SK-N-SH (cell line): ENCODE data around the gene RAPGEF6. TPM values are rescaled to one million over a fixed set of nuclear protein-coding genes. Genes with fewer than 3 reads are reported as not detected.
A peak's percentile ranks its signal among the peaks of the same experiment; 100 is the strongest.

Experiments used
- CTCF ChIA-PET: fragments of 300-600, 350-600 bp; formaldehyde crosslinking; extraction: SDS; loops from one replicate; lab custom pipeline; 2021; lab: Yijun Ruan, JAX
- POLR2A ChIA-PET: fragments of 350-600 bp; sonication (Branson Sonifier 250); formaldehyde crosslinking; extraction: SDS; loops from one replicate; lab custom pipeline; 2020; ENCODE audit warnings: antibody characterized with exemption, inconsistent platforms; lab: Yijun Ruan, JAX
- DNase-seq: peaks from one replicate; pipeline ENCODE4 v3.0.0; 2012
- H2AFZ ChIP-seq: fragments of 200-600 bp; sonication (generic); 2 replicates; pipeline ENCODE4 v1.8.1; 2016; ENCODE audit warnings: antibody characterized with exemption, mild to moderate bottlenecking, low read depth
- H3F3A ChIP-seq: fragments of 200-600 bp; sonication (generic); replicated peaks from 2 replicates; pipeline ENCODE3; 2016; ENCODE audit warnings: antibody characterized with exemption, mild to moderate bottlenecking; ENCODE audit not compliant: insufficient read depth
- H3K27ac ChIP-seq, 2 experiments: fragments of 200-500 bp in 1 of 2; fragments of 200-600 bp in 1 of 2; sonication (Bioruptor generic) in 1 of 2; sonication (generic), shearing (Covaris generic) in 1 of 2; 2 replicates each; pipeline versions ENCODE4 v1.5.1 to v1.6.1; 2014 to 2016; ENCODE audit warnings: low read depth in 2 of 2, inconsistent platforms in 1 of 2, low read length in 1 of 2, mild to moderate bottlenecking in 1 of 2, mixed read lengths in 1 of 2
- H3K27me3 ChIP-seq: fragments of 200-600 bp; sonication (generic), shearing (Covaris generic); 2 replicates; pipeline ENCODE4 v1.6.1; 2016; ENCODE audit warnings: mixed run types; ENCODE audit not compliant: insufficient read depth
- H3K36me3 ChIP-seq, 2 experiments: fragments of 200-500 bp in 1 of 2; fragments of 200-600 bp in 1 of 2; sonication (Bioruptor generic) in 1 of 2; sonication (generic) in 1 of 2; replicated peaks in 1 of 2; 2 replicates each; pipeline versions ENCODE3 to v1.5.1; 2014 to 2016; ENCODE audit warnings: low read length in 1 of 2, mild to moderate bottlenecking in 1 of 2; ENCODE audit not compliant: insufficient read depth in 2 of 2, control insufficient read depth in 1 of 2
- H3K4me1 ChIP-seq, 2 experiments: fragments of 200-500 bp in 1 of 2; fragments of 200-600 bp in 1 of 2; sonication (Bioruptor generic) in 1 of 2; sonication (generic), shearing (Covaris generic) in 1 of 2; 2 replicates each; pipeline versions ENCODE4 v1.5.1 to v1.6.1; 2014 to 2016; ENCODE audit warnings: low read depth in 1 of 2, low read length in 1 of 2, mixed run types in 1 of 2; ENCODE audit not compliant: insufficient read depth in 2 of 2, control insufficient read depth in 1 of 2
- H3K4me2 ChIP-seq: fragments of 200-600 bp; sonication (generic), shearing (Covaris generic); 2 replicates; pipeline ENCODE4 v1.6.1; 2017; ENCODE audit warnings: mixed run types
- H3K4me3 ChIP-seq, 2 experiments: fragments of 200-500 bp in 1 of 2; fragments of 200-600 bp in 1 of 2; sonication (Bioruptor generic) in 1 of 2; sonication (generic), shearing (Covaris generic) in 1 of 2; 2 replicates each; pipeline versions ENCODE4 v1.5.1 to v1.8.1; 2014 to 2016; ENCODE audit warnings: low read depth in 2 of 2, inconsistent platforms in 1 of 2, low read length in 1 of 2, mild to moderate bottlenecking in 1 of 2, mixed read lengths in 1 of 2, moderate library complexity in 1 of 2
- H3K79me2 ChIP-seq: fragments of 200-600 bp; sonication (generic); 2 replicates; pipeline ENCODE4 v1.8.1; 2017; ENCODE audit warnings: mild to moderate bottlenecking; ENCODE audit not compliant: insufficient read depth
- H3K9ac ChIP-seq: fragments of 200-600 bp; sonication (generic); 2 replicates; pipeline ENCODE4 v1.6.1; 2017; ENCODE audit warnings: mixed run types
- H3K9me2 ChIP-seq: fragments of 200-600 bp; sonication (generic); 2 replicates; pipeline ENCODE4 v1.6.1; 2017; ENCODE audit warnings: mixed run types
- H3K9me3 ChIP-seq: fragments of 200-600 bp; sonication (generic); 2 replicates; pipeline ENCODE4 v1.6.1; 2017; ENCODE audit warnings: mixed run types, mild to moderate bottlenecking, moderate library complexity
- H4K20me1 ChIP-seq: fragments of 200-600 bp; sonication (generic); 2 replicates; pipeline ENCODE4 v1.6.1; 2017; ENCODE audit warnings: mild to moderate bottlenecking, mixed run types; ENCODE audit not compliant: insufficient read depth
- CHD2 ChIP-seq: fragments of 150-350 bp; IDR thresholded peaks from 2 replicates; pipeline ENCODE4 v1.6.1; 2018; ENCODE audit warnings: low read length; ENCODE audit not compliant: partially characterized antibody
- ELF1 ChIP-seq: IDR thresholded peaks from 2 replicates; pipeline ENCODE4 v1.4.0; 2012
- EP300 ChIP-seq, 2 experiments: IDR thresholded peaks; 2 replicates each; pipeline versions ENCODE4 v1.4.0 to v1.6.1; 2012; ENCODE audit warnings: borderline replicate concordance in 1 of 2, low read depth in 1 of 2, low read length in 1 of 2
- FOSL2 ChIP-seq: IDR thresholded peaks from 2 replicates; pipeline ENCODE4 v1.4.0; 2012; ENCODE audit warnings: low read depth, mild to moderate bottlenecking, moderate library complexity, borderline replicate concordance
- FOXJ3 ChIP-seq: sonication (generic); formaldehyde crosslinking; IDR thresholded peaks from 2 replicates; pipeline ENCODE4 v1.5.1; 2020; ENCODE audit warnings: mild to moderate bottlenecking, missing genetic modification reagents
- GABPA ChIP-seq: IDR thresholded peaks from 2 replicates; pipeline ENCODE4 v1.4.0; 2012; ENCODE audit warnings: low read depth, mild to moderate bottlenecking
- GATA2 ChIP-seq: sonication (generic); formaldehyde crosslinking; IDR thresholded peaks from 2 replicates; pipeline ENCODE4 v1.5.0; 2020; ENCODE audit warnings: mild to moderate bottlenecking, missing genetic modification reagents
- MEF2A ChIP-seq: IDR thresholded peaks from 2 replicates; pipeline ENCODE4 v1.4.0; 2012; ENCODE audit warnings: low read depth, borderline replicate concordance
- NFIC ChIP-seq: IDR thresholded peaks from 2 replicates; pipeline ENCODE4 v1.4.0; 2012; ENCODE audit warnings: borderline replicate concordance
- POLR2AphosphoS5 ChIP-seq: IDR thresholded peaks from 2 replicates; pipeline ENCODE4 v1.6.1; 2012; ENCODE audit warnings: low read depth, low read length
- RAD21 ChIP-seq: IDR thresholded peaks from 2 replicates; pipeline ENCODE4 v1.6.1; 2012; ENCODE audit warnings: mild to moderate bottlenecking, low read length
- SMC3 ChIP-seq: IDR thresholded peaks from 2 replicates; pipeline ENCODE4 v1.6.1; 2012; ENCODE audit warnings: low read depth, low read length, improper control_type of control experiment
- TAF1 ChIP-seq: IDR thresholded peaks from 2 replicates; pipeline ENCODE4 v1.6.1; 2012; ENCODE audit warnings: low read depth, mild to moderate bottlenecking, low read length, moderate library complexity, borderline replicate concordance
- TCF12 ChIP-seq: IDR thresholded peaks from 2 replicates; pipeline ENCODE4 v1.4.0; 2012
- YY1 ChIP-seq: IDR thresholded peaks from 2 replicates; pipeline ENCODE4 v1.4.0; 2012; ENCODE audit warnings: low read depth, mild to moderate bottlenecking
- WGBS: methylation state at CpG from one replicate; pipeline ENCODE4 v1.1.6; 2017; ENCODE audit warnings: low lambda C conversion rate; 5-methylcytosine and 5-hydroxymethylcytosine counted together
- polyA plus RNA-seq, 3 experiments: library from polyadenylated mRNA; depleted of rRNA; stranded (reverse); fragments of >200 nt; gene quantifications; 2 replicates each; pipeline ENCODE4 v1.2.3, GENCODE V29; 2012
- TF ChIP-seq, protein P1 (sequence below): fragments of 150-350 bp; IDR thresholded peaks from 2 replicates; pipeline ENCODE4 v1.6.1; 2016; ENCODE audit warnings: mild to moderate bottlenecking, low read depth, low read length
- TF ChIP-seq, protein P2 (sequence below): IDR thresholded peaks from 2 replicates; pipeline ENCODE4 v1.4.0; 2012; ENCODE audit warnings: low read depth
- TF ChIP-seq, protein P3 (sequence below): IDR thresholded peaks from 2 replicates; pipeline ENCODE4 v1.6.1; 2012; ENCODE audit warnings: mild to moderate bottlenecking, low read depth, low read length, moderate library complexity
- TF ChIP-seq, protein P4 (sequence below): fragments of 200-600 bp; sonication (generic); IDR thresholded peaks from 2 replicates; pipeline ENCODE4 v1.6.1; 2017; ENCODE audit warnings: antibody characterized with exemption, mild to moderate bottlenecking, moderate library complexity
- TF ChIP-seq, protein P5 (sequence below): fragments of 150-350 bp; IDR thresholded peaks from 2 replicates; pipeline ENCODE4 v1.6.1; 2017; ENCODE audit warnings: antibody characterized with exemption, low read length, low read depth, borderline replicate concordance

The RAPGEF6 gene
- polyA plus RNA-seq, 1 of the 3 experiments (the other 2 are of a cell fraction): 2.9 TPM

DNA sequence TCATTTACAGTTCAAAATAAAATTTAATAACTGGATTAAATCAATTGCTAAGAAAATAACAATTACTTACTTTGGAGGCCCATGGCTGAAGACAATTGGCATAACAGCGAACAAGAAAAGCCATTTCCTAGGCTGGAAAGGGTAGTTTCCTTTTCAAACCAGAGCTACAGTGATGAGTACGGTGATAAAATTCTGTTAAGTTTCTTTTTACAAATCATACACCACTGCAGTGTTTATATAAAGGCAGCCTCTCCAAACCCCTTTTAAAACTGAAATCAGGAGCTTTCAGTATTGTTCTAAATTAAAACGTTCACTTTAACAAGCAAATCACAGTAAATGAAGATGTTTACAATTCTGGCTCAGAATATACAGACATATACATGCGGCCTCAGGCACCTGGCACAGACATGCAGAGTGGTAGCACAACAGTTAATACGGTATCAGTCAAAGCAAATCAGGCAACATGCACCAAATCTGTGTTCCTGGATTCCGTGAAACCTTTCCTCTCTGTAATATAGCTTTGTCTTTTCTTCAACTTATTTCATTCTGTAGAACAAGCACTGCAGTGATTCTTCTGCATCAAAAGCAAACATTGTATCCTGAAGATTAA lies 102.9 kb downstream of the RAPGEF6 start (continued):
- TF ChIP-seq, protein P1, sequence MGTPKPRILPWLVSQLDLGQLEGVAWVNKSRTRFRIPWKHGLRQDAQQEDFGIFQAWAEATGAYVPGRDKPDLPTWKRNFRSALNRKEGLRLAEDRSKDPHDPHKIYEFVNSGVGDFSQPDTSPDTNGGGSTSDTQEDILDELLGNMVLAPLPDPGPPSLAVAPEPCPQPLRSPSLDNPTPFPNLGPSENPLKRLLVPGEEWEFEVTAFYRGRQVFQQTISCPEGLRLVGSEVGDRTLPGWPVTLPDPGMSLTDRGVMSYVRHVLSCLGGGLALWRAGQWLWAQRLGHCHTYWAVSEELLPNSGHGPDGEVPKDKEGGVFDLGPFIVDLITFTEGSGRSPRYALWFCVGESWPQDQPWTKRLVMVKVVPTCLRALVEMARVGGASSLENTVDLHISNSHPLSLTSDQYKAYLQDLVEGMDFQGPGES: no peak
- TF ChIP-seq, protein P2, sequence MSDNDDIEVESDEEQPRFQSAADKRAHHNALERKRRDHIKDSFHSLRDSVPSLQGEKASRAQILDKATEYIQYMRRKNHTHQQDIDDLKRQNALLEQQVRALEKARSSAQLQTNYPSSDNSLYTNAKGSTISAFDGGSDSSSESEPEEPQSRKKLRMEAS: no peak
- TF ChIP-seq, protein P3, sequence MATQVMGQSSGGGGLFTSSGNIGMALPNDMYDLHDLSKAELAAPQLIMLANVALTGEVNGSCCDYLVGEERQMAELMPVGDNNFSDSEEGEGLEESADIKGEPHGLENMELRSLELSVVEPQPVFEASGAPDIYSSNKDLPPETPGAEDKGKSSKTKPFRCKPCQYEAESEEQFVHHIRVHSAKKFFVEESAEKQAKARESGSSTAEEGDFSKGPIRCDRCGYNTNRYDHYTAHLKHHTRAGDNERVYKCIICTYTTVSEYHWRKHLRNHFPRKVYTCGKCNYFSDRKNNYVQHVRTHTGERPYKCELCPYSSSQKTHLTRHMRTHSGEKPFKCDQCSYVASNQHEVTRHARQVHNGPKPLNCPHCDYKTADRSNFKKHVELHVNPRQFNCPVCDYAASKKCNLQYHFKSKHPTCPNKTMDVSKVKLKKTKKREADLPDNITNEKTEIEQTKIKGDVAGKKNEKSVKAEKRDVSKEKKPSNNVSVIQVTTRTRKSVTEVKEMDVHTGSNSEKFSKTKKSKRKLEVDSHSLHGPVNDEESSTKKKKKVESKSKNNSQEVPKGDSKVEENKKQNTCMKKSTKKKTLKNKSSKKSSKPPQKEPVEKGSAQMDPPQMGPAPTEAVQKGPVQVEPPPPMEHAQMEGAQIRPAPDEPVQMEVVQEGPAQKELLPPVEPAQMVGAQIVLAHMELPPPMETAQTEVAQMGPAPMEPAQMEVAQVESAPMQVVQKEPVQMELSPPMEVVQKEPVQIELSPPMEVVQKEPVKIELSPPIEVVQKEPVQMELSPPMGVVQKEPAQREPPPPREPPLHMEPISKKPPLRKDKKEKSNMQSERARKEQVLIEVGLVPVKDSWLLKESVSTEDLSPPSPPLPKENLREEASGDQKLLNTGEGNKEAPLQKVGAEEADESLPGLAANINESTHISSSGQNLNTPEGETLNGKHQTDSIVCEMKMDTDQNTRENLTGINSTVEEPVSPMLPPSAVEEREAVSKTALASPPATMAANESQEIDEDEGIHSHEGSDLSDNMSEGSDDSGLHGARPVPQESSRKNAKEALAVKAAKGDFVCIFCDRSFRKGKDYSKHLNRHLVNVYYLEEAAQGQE: no peak
- TF ChIP-seq GATA2 (CRISPR knock-in tag) (peak; percentile 43), TCF12 (no peak), YY1 (no peak)
- TF ChIP-seq, protein P4, sequence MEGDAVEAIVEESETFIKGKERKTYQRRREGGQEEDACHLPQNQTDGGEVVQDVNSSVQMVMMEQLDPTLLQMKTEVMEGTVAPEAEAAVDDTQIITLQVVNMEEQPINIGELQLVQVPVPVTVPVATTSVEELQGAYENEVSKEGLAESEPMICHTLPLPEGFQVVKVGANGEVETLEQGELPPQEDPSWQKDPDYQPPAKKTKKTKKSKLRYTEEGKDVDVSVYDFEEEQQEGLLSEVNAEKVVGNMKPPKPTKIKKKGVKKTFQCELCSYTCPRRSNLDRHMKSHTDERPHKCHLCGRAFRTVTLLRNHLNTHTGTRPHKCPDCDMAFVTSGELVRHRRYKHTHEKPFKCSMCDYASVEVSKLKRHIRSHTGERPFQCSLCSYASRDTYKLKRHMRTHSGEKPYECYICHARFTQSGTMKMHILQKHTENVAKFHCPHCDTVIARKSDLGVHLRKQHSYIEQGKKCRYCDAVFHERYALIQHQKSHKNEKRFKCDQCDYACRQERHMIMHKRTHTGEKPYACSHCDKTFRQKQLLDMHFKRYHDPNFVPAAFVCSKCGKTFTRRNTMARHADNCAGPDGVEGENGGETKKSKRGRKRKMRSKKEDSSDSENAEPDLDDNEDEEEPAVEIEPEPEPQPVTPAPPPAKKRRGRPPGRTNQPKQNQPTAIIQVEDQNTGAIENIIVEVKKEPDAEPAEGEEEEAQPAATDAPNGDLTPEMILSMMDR: no peak
- TF ChIP-seq, protein P5, sequence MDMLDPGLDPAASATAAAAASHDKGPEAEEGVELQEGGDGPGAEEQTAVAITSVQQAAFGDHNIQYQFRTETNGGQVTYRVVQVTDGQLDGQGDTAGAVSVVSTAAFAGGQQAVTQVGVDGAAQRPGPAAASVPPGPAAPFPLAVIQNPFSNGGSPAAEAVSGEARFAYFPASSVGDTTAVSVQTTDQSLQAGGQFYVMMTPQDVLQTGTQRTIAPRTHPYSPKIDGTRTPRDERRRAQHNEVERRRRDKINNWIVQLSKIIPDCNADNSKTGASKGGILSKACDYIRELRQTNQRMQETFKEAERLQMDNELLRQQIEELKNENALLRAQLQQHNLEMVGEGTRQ: no peak
- TF ChIP-seq, all 33 proteins: peak for 4

DNA sequence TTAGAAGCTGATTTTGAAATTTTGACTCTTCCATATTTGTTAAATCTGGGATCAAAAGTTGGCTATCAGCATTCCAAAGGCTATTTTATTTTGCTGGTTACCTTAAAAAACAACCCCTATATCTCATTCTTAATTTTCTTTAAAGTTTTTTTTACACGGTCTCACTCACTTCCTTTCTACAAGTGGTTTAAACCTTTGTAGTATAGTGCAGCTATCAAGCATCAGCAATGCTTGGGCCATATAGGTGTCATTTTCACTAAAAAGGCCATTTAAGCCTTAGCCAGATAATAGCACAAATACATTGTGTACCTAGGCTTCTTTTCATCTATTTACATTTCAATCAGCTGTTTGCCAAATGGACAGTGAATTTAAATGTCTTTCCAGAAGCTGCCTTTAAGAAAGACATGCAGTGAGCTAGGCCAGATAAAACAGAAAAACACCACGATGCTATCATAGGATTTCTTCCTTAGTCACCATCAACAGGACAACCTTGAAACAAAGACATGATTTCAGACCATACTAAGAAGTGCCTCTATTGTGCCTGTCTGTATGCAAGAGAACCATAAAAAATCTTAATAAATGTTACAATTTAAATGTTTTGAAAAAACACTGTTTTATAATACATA lies 104.2 kb downstream of the RAPGEF6 start:
- Histone ChIP-seq H3K9ac (peak overlapping the region; percentile 61; the same call in 1 of the 2 replicates), H3K36me3 (no peaks in the 10 kb centered on the region), H3K4me2 (peak overlapping the region; percentile 83; the same call in 1 of the 2 replicates), H3F3A (peaks cover 28% of the 10 kb centered on the region), H4K20me1 (no peaks in the 10 kb centered on the region), H3K27ac (peak overlapping the region; percentile 39 to 63), H3K79me2 (no peaks in the 10 kb centered on the region; the same call in 1 of the 2 replicates), H3K9me2 (no peaks in the 10 kb centered on the region), H3K27me3 (no peaks in the 10 kb centered on the region), H3K4me1 (peaks cover 12 to 28% of the 10 kb centered on the region in 2 experiments), H3K9me3 (no peaks in the 10 kb centered on the region), H2AFZ (peak overlapping the region; percentile 31; the same call in 1 of the 2 replicates), H3K4me3 (no peak overlapping the region; a peak in 1 of 4 replicates)
- ChIA-PET CTCF (interaction anchor here (1.0 to 4.4 kb wide), 4 partner anchors 9 to 346 kb away, joined by 3 to 17 read pairs (median 6); no protein-coding TSS in a partner anchor), POLR2A (no interaction called here)
- WGBS: 64% methylated on average over 2 of the region's 2 CpGs
- TF ChIP-seq CHD2: no peak
- TF ChIP-seq GATA2 (CRISPR knock-in tag): no peak
- TF ChIP-seq EP300 (IDR thresholded peaks at IDR 0.05; ENCODE audit: borderline replicate concordance in 1 of 2, low read depth in 1 of 2, low read length in 1 of 2): no peak
- TF ChIP-seq FOXJ3: no peak
- TF ChIP-seq POLR2AphosphoS5: no peak
- TF ChIP-seq MEF2A: no peak
- TF ChIP-seq RAD21: no peak
- TF ChIP-seq ELF1: no peak
- no peak for TF ChIP-seq NFIC
- TF ChIP-seq GABPA: no peak
- no peak for TF ChIP-seq SMC3
- TF ChIP-seq, protein P4: no peak
- no peak for TF ChIP-seq FOSL2
- no peak for TF ChIP-seq TAF1
- no peak for DNase-seq
